Bone marrow (tissue), 2 donors: ENCODE data around the gene STRN4.
"Not testable (repeated sequence)": the region's sequence is repeated elsewhere in the genome, so short reads cannot be mapped to it uniquely, and the experiment has no call there.

Experiments
- DNase-seq, 2 donors: peaks; one replicate each; lab custom pipeline; 2025; lab: John Stamatoyannopoulos, UW

STRN4 gene

DNA sequence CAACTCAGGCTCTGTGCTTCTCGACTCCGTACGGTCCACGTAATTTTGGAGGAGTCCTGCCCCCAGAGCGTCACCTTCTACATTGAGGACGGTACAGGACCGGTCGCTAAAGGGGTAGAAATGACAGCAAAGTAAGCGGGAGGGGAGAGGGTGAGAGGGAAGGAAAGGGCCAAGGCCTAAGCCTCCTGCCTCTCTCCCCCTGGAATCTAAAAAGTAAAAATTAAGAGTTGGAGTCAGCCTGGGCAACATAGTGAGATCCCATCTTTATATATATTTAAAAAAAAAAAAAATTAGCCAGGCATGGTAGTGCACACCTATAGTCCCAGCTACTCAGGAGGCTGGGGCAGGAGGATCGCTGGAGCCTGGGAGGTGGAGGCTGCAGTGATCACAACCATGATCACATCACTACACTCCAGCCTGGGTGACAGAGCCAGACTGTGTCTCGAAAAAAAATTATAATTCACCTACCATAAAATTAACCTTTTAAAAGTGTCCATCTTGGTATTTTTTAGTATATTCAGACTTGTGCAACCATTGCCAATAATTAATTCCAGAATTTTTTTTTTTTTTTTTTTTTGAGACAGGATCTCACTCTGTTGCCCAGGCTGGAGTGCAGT lies 29.5 kb upstream of the STRN4 start:
- DNase-seq, result no peak

DNA sequence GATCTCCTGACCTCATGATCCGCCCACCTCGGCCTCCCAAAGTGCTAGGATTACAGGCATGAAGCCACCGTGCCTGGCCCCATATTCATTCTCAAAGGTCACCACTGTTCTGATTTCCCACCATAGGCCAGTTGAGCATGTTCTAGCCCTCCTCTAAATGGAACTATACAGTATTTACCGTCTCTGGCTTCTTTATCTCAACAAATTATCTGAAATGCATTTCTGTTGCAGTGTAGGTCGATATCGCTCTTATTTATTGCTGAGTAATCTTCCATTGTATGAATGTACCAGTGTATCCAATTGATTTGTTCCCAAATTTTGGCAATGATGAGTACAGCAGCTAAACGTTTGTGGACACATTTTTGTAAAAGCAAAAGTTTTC lies 26.8 kb upstream of the STRN4 start:
- DNase-seq, result no peak

DNA sequence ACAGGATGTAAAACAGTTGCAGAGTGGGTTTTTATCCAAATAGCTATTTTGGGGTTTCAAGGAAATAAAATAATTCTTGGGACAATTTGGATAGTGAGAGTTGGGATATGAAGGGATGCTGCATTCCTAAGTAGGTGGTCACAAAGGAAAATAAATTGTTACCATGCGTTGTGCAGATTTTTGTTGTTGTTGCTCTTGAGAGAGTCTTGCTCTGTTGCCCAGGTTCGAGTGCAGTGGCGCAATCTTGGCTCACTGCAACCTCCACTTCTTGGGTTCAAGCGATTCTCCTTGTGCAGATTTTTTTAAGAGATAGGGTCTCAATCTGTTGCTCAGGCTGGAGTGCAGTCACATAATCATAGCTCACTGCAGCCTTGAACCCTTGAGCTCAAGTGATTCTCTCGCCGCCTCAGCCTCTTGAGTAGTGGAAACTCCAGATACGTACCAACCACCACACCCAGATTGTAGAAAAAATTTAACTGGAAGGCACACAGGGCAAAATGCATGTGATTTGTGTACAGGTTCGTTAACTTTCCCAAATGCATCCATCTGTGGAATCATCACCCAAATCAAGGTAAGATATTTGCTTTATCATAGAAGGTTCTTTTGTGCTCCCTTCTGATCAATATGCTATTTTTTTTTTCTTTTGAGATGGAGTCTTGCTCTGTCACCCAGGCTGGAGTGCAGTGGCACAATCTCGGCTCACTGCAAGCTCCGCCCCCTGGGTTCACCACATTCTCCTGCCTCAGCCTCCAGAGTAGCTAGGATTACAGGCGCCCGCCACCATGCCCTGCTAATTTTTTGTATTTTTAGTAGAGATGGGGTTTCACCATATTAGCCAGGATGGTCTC lies 26.1 kb upstream of the STRN4 start:
- no peak for DNase-seq

DNA sequence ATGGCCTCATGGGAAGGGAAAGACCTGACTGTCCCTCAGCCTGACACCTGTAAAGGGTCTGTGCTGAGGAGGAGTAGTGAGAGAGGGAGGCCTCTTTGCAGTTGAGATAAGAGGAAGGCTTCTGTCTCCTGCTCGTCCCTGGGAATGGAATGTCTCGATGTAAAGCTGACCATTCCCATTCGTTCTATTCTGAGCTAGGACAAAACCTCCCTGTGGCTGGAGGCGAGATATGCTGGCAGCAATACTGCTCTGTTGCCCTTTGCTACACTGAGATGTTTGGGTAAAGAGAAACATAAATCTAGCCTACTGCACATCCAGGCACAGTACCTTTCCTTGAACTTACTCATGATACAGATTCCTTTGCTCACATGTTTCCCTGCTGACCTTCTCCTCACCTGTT lies 22.5 kb upstream of the STRN4 start:
- DNase-seq, result not testable (repeated sequence)

DNA sequence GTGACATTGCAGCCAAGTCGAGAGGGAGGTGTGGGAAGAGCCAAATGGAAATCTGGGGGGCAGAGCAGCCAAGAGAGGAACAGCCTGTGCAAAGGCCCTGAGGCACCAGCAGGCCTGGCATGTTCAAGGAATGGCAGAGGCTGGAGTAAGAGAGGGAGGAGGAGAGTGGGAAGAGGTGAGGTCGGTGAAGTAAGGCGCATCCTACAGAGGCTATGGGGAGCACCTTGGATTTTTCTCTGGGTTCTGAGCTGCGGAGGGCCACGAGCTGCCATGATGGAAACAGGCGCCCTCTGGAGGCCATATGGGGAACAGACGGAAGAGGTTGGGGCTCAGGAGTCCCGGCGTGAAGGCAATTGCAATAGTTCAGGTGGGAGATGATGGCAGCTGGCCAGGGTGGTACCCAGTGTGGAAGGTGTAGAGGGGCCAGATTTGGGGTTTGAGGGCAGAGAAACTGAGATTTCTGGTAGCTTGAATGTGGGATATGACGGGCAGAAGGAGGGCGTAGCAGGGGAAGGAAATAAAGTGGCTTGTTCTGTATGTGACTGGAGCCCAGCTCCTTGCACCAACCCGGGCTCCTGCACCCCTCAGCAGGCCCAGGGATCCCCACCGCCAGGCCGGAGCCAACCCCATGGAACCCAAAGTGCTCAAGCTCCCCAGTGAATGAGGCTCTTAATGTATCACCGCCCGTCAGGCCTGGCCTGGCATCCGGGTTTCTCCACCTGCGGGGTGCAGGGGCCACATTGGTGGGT lies 20.5 kb upstream of the STRN4 start:
- peak in 1 of 2 donors; percentile 2 for DNase-seq

DNA sequence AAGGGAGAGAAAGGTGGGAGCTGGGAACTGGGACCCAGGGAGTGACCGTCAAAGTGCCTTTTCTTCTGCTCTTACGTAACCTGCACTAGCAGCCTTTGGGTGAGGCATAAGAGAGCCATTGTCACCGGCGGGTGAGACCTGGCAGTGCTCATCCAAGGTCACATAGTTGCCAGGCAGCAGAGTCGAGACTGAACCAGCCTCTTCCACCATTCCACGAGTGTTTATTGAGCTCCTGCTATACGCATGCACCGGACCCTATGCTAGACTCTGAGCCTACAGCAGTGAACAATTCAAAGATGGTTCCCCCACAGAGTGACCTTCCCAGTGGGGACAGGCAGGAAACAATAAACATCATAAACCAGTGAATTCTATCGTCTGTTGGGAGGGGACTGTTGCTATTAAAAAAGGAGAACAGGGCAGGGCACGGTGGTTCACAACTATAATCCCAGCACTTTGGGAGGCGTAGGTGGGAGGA lies 18.6 kb upstream of the STRN4 start:
- no peak for DNase-seq

DNA sequence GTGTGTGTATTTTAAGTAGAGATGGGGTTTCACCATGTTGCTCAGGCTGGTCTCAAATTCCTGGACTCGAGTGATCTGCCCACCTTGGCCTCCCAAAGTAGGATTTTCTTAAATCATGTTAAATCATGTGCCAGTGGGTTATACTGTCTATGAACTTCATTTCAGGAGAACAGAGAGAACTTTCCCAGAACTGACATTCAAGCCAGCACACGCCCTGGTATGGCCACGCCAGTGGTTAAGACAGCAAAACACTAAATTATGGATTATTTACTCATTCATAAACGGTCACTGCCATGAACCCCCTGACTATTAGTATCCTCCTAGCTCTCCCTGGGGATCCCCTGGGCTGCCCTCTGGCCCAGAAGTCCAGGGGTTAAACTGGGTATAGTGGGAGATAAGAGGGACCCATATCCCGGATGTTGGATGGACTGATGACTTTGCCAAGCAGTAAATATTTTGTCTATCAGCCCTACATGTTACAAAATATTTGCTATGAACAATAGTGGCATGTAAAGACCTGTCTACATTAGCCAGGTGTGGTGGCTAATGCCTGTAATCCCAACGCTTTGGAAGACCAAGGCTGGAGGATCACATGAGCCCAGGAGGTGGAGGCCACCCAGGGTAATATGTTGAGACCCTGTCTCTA lies 16.1 kb upstream of the STRN4 start:
- DNase-seq, result no peak

DNA sequence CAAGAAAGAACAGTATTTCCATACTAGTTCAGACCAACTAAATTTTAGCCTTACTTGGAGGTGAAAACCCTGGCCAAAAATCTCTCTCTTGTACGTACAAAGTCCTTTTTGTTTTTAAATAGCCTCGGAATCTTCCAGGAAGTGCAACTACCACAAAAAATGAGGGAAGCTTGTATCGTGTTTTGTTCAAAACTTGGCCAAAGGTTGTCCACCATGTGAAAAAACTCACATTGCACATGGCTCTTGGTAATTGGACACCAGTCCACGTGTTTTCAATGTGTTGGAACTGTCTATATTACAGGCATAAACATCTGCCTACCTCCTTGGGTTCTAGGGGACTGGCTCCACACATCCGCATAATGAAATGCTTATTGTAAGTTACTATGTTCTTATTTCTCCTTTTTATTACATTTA lies 15.2 kb upstream of the STRN4 start:
- DNase-seq, result no peak

DNA sequence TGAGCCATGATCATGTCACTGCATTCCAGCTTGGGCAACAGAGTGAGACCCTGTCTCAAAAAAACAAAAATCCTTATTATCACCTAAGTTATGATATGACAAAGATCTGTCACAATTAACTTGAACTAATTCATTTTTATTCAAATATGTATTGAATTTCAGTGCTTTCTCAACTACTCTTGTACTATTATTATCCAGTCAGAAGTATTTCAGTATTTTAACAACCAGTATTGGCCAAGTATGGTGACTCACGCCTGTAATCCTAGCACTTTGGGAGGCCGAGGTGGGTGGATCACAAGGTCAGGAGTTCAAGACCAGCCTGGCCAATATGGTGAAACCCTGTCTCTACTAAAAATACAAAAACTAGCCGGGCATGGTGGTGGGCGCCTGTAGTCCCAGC lies 14.6 kb upstream of the STRN4 start:
- not testable (repeated sequence) for DNase-seq

DNA sequence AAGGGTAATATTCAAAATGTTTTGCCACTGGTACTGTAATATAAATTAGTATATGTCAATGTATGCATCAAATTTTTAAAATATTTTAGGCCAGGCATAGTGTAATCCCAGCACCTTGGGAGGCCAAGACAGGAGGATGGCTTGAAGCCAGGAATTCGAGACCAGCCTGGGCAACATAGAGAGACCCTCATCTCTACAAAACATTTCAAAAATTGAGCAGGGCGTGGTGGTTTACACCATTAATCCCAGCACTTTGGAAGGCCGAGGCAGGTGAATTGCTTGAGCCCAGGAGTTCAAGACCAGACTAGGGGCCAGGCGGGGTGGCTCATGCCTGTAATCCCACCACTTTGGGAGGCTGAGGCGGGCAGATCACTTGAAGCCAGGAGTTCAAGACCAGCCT lies 14.1 kb upstream of the STRN4 start:
- DNase-seq, result no peak

DNA sequence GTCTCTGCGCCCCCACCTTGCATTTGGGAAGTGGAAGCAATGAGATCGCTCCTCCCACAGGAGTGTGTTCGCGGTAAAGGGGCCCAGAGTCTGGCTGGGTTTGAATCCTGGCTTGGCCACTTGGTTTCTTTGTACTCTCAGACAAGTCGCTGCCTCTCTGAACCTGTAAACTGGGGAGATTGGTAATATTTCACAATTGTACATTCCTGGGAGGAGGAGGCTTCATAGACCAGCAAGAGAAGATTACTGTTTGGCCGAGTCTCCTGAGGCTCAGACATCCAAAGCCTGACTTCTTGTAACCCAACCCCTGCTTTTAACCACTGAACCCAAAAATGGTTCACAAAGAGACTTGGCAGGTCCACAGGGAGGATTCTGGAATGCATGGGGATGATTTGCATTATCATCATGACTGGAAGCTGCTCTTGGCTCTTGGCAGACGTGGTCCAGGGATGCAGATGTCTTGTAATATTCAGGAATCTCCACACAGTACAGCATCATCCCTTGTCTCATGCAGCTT lies 13.6 kb upstream of the STRN4 start:
- no peak for DNase-seq

DNA sequence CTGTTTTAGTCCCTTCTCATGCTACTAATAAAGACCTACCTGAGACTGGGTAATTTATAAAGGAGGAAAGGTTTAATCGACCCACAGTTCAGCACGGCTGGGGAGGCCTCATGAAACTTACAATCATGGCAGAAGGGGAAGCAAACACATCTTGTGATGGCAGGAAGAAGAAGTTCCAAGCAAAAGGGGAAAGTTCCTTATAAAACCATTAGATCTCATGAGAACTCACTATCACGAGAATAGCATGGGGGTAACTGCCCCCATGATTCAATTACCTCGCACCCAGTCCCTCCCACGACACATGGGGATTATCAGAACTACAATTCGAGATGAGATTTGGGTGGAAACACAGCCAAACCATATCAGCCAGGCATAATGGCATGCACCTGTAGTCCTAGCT lies 13.0 kb upstream of the STRN4 start:
- DNase-seq, result no peak

DNA sequence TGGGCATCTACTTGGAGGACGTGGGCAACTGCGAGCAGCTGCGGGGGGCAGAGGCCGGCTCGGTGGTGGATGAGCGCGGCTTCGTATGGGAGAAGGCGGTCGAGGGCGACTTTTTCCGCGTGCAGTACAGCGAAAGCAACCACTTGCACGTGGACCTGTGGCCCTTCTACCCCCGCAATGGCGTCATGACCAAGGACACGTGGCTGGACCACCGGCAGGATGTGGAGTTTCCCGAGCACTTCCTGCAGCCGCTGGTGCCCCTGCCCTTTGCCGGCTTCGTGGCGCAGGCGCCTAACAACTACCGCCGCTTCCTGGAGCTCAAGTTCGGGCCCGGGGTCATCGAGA lies 10.3 kb upstream of the STRN4 start:
- DNase-seq, result no peak

DNA sequence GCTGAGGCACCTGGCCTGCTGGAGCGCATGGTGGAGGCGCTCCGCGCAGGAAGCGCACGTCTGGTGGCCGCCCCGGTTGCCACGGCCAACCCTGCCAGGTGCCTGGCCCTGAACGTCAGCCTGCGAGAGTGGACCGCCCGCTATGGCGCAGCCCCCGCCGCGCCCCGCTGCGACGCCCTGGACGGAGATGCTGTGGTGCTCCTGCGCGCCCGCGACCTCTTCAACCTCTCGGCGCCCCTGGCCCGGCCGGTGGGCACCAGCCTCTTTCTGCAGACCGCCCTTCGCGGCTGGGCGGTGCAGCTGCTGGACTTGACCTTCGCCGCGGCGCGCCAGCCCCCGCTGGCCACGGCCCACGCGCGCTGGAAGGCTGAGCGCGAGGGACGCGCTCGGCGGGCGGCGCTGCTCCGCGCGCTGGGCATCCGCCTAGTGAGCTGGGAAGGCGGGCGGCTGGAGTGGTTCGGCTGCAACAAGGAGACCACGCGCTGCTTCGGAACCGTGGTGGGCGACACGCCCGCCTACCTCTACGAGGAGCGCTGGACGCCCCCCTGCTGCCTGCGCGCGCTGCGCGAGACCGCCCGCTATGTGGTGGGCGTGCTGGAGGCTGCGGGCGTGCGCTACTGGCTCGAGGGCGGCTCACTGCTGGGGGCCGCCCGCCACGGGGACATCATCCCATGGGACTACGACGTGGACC lies 9.7 kb upstream of the STRN4 start:
- DNase-seq, result no peak

DNA sequence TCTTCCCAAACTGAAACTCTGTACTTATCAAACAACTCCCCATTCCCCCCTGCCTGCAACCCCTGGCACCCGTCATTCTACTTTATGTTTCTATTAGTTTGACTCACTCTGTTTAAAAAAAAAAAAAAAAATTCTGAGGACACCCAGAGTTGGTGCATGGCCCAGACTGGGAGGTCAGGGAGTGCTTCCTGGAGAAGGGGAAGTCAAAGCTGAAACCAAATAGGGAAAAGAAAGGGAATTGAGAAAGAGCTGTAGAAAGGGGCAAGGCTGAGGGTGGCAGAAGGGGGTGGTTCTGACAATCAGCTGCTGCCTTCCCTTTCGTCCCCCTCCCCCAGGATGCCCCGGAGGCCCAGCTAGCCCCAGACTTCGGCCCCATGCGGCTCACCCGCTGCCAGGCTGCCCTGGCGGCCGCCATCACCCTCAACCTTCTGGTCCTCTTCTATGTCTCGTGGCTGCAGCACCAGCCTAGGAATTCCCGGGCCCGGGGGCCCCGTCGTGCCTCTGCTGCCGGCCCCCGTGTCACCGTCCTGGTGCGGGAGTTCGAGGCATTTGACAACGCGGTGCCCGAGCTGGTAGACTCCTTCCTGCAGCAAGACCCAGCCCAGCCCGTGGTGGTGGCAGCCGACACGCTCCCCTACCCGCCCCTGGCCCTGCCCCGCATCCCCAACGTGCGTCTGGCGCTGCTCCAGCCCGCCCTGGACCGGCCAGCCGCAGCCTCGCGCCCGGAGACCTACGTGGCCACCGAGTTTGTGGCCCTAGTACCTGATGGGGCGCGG lies 9.0 kb upstream of the STRN4 start:
- DNase-seq, result no peak

DNA sequence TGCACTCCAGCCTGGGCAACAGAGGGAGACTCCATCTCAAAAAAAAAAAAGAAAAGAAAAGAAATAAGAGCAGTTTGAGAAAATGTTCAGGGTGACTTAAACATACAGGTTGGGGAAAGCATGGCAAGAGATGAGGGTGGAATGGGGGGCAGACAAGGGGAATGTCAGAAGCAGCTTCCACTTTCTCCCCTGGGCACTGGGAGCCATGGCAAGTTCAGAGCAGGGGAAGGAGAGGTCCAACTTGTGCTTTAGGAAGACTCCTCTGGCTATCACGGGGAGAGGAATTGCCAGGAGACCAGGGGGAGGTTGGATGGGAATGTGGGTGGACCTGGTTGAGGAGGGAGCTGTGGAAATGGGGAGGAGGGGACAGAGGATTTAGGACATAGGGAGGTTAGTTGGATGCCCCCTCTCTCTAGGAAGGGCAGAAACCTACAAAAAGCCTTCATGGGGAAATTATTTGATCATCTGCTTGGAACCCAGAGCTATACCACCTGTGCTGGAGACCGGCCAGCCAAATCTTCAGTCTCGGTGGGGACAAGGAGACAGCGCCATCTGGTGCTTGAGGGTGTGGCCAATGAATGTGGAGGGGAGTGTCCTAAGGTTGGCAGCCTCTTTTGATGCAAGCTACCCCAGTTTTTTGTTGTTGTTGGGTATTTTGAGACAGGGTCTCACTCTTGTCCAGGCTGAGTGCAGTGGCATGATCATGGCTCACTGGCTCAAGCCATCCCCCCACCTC lies 7.3 kb upstream of the STRN4 start:
- peak; percentile 20 to 67 for DNase-seq

DNA sequence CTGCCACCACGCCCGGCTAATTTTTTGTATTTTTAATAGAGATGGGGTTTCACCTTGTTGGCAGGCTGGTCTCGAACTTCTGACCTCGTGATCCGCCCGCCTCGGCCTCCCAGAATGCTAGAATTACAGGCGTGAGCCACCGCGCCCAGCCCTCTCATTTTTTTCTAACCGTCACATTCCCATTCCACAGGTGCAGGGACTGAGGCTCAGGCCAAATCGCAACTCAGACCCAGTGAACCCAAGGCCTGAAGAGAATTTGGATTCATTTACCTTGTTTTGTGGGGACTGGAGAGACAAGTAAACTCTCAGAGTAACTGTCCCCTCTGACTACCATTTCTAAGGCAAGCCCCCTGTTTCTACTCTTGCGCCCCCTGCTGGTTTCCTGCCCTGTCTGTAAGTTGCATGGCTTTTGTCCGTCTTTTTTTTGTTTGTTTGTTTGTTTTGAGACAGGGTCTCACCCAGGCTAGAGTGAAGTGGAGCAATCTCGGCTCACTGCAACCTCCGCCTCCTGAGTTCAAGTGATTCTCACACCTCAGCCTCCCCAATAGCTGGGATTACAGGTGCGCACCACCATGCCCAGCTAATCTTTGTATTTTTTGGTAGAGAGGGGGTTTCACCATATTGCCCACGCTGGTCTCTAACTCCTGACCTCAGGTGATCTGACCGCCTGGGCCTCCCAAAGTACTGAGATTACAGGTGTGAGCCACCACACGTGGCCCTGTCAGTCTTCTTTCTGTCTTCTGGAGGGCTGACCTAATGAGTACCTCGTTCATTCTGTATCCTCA lies 2.3 kb upstream of the STRN4 start:
- DNase-seq, result peak; percentile 36 to 65

DNA sequence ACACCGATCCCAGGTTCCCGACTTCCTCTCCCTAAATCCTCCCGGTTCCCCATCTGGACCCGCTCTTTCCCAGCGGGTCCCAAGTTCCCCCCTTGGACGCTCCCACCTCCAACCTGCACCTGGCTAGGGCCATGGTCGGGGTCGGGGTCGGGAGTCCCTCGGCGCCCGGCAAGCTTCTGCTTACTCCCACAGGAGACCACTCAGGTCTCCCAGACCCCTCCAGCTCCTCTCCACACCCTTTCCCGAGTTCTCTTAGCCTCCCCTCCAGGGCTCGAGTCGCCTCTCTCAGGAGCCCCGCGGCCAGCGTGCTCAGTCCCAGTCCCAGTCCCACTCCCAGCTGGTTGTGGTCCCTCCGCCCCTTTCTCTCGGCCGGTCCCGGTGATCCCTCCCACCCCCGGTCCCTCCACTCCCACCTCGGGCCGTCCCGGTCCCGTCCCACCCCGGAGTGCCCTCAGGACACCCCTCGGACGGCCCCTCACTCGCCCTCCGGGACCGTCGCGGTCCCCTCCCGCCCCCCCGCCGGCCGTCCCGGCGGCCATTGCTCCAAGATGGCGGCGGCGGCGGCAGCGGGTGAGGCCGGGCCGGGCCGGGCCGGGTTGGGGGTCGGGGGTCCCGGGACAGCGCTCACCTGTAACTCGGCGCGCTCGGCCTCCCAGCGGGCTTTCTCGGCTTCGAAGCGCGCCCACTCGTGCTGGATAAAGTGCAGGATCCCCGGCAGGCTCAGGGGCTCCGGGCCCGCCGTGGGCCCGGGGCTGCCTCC lies 549 bp downstream of the STRN4 start, which contains the start of gene FKRP:
TSS of gene FKRP (plus strand) at position 537 of the 760 bp plus-strand sequence. CDS start 9,394 bp downstream, outside the sequence.
- DNase-seq, result peak in 1 of 2 donors; percentile 44
